K562 (cell line): ENCODE data around the gene HOXB5. TPM values are rescaled to one million over a fixed set of nuclear protein-coding genes. Genes with fewer than 3 reads are reported as not detected.

Experiments used
- CHD1 ChIP-seq: fragments of 200-600 bp; sonication (generic); IDR thresholded peaks from one replicate; pipeline ENCODE4 v1.6.1; 2012; ENCODE audit warnings: mild to moderate bottlenecking, moderate library complexity, low read length, inconsistent platforms
- FOXM1 ChIP-seq, 2 experiments: fragments of 450-650 bp in 1 of 2; sonication (generic) in 1 of 2; formaldehyde crosslinking in 1 of 2; IDR thresholded peaks; 2 replicates each; pipeline versions ENCODE4 v1.6.1 to v1.9.0; 2017 to 2022; ENCODE audit warnings: low read depth in 2 of 2, mild to moderate bottlenecking in 2 of 2, missing genetic modification reagents in 1 of 2, moderate library complexity in 1 of 2
- HDGF ChIP-seq: fragments of 450-650 bp; IDR thresholded peaks from 2 replicates; pipeline ENCODE4 v1.6.1; 2016
- ID3 ChIP-seq, 2 experiments: fragments of 250-450 bp in 1 of 2; fragments of 450-650 bp in 1 of 2; sonication (Bioruptor Pico) in 1 of 2; IDR thresholded peaks; 2 replicates each; pipeline versions ENCODE4 v1.6.1 to v1.8.0; 2016 to 2021; ENCODE audit warnings: mild to moderate bottlenecking in 2 of 2, moderate library complexity in 2 of 2, missing compliant biosample characterization in 1 of 2, missing genetic modification characterization in 1 of 2
- NR2C2 ChIP-seq, 2 experiments: fragments of 200-800 bp in 1 of 2; sonication (Bioruptor generic) in 1 of 2; sonication (generic) in 1 of 2; formaldehyde crosslinking in 1 of 2; IDR thresholded peaks; 2 replicates each; pipeline versions ENCODE4 v1.6.1 to v1.8.0; 2016 to 2022; ENCODE audit warnings: mild to moderate bottlenecking in 1 of 2, missing compliant biosample characterization in 1 of 2, missing genetic modification characterization in 1 of 2, missing genetic modification reagents in 1 of 2
- NR2F6 ChIP-seq: fragments of 450-650 bp; formaldehyde crosslinking; IDR thresholded peaks from 2 replicates; pipeline ENCODE4 v1.4.0; 2020; ENCODE audit warnings: mild to moderate bottlenecking
- SMAD4 ChIP-seq: fragments of 250-450 bp; sonication (Bioruptor Pico); conservative IDR thresholded peaks from 2 replicates; pipeline ENCODE4 v1.8.0; 2021; ENCODE audit warnings: inconsistent platforms, mild to moderate bottlenecking, moderate library complexity
- UBTF ChIP-seq, 2 experiments: IDR thresholded peaks; 2 replicates each; pipeline ENCODE4 v1.6.1; 2012; ENCODE audit warnings: improper control_type of control experiment in 2 of 2, low read depth in 2 of 2, low read length in 2 of 2, borderline replicate concordance in 1 of 2
- ZFX ChIP-seq: sonication (generic); formaldehyde crosslinking; IDR thresholded peaks from 2 replicates; pipeline ENCODE4 v1.8.0; 2022; ENCODE audit warnings: mild to moderate bottlenecking, missing genetic modification reagents, moderate library complexity
- ZNF395 ChIP-seq: fragments of 200-800 bp; sonication (Bioruptor generic); IDR thresholded peaks from 2 replicates; pipeline ENCODE4 v1.6.1; 2017; ENCODE audit warnings: missing genetic modification characterization, missing compliant biosample characterization
- ZNF644 ChIP-seq: fragments of 200-800 bp; sonication (Bioruptor generic); IDR thresholded peaks from 2 replicates; pipeline ENCODE4 v1.6.1; 2016; ENCODE audit warnings: low read depth, missing genetic modification characterization, missing compliant biosample characterization
- ZNF695 ChIP-seq: fragments of 450-650 bp; formaldehyde crosslinking; IDR thresholded peaks from 2 replicates; pipeline ENCODE4 v1.4.0; 2020; ENCODE audit warnings: mild to moderate bottlenecking, moderate library complexity
- polyA plus RNA-seq, 8 experiments: library from polyadenylated mRNA; depleted of rRNA in 4 of 8; stranded (reverse) in 5 of 8; unstranded in 3 of 8; fragments of >200 nt; fragmentation: Nextera tagmentation in 2 of 8; fragmentation: Illumina TruSeq in 1 of 8; extraction: Ambion mirVana in 2 of 8; extraction: Trizol in 1 of 8; gene quantifications; 2 replicates each; pipeline versions ENCODE4 v1.2.1 to v1.2.3, GENCODE V29; 2011 to 2014; ENCODE audit warnings: inconsistent platforms in 1 of 8, missing spikeins in 1 of 8
- total RNA-seq, 7 experiments: library from RNA; depleted of rRNA in 6 of 7; stranded (reverse); fragments of >200 nt in 6 of 7; fragmentation: Illumina TruSeq in 2 of 7; extraction: Trizol in 2 of 7; gene quantifications; 2 replicates each; pipeline versions ENCODE4 v1.2.1 to v1.2.3, GENCODE V29; 2011 to 2021; ENCODE audit warnings: low replicate concordance in 1 of 7

The HOXB5 gene
- total and polyA plus RNA-seq, 9 of the 15 experiments (the other 6 are each of a cell fraction or from before 2014, with no cell fraction given), result 0.24 to 2.7 (median 0.65) TPM

GRCh38 chr17:48628649-48629410 lies 35.3 kb upstream of the HOXB5 start (continued):
- TF ChIP-seq UBTF (IDR thresholded peaks at IDR 0.05; ENCODE audit: borderline replicate concordance in 1 of 2, low read depth in 2 of 2, low read length in 2 of 2), result peak; percentile 56 to 59; a peak in 3 of 4 replicates
- TF ChIP-seq FOXM1 (IDR thresholded peaks at IDR 0.05; ENCODE audit: low read depth), result no peak
- TF ChIP-seq FOXM1 (CRISPR knock-in tag; IDR thresholded peaks at IDR 0.05; ENCODE audit: low read depth), result 0 out of 2 replicates have a peak, but pooled peaks have one; percentile 42
- TF ChIP-seq ID3 (CRISPR knock-in tag; IDR thresholded peaks at IDR 0.05), result no peak
- no peak for TF ChIP-seq ID3 (tag; IDR thresholded peaks at IDR 0.05)
- no peak for TF ChIP-seq ZNF695 (CRISPR knock-in tag)
- peak; percentile 25; the same call in 1 of the 2 replicates for TF ChIP-seq HDGF
- TF ChIP-seq SMAD4, result 0 out of 2 replicates have a peak, but pooled peaks have one; percentile 22
- TF ChIP-seq ZNF395 (CRISPR knock-in tag), result no peak
- peak; percentile 54 for TF ChIP-seq ZFX
- peak; percentile 68 for TF ChIP-seq CHD1
- TF ChIP-seq NR2C2 (CRISPR knock-in tag; IDR thresholded peaks at IDR 0.05), result no peak
- 0 out of 2 replicates have a peak, but pooled peaks have one; percentile 15 for TF ChIP-seq NR2C2 (tag; IDR thresholded peaks at IDR 0.05)
- TF ChIP-seq NR2F6 (CRISPR knock-in tag), result no peak
- 0 out of 2 replicates have a peak, but pooled peaks have one; percentile 11 for TF ChIP-seq ZNF644 (tag)
